ENCODE results near the gene ATP2A1.

- no peak for TF ChIP-seq POLR2A (IDR thresholded peaks at IDR 0.05)
- no peak for TF ChIP-seq CTCF (IDR thresholded peaks at IDR 0.05)
Measured at GRCh38 chr16:28905229-28905754, 27.0 kb downstream of the ATP2A1 start.
